Keratinocyte (primary cell): Measurements from ENCODE around the gene PHF2. TPM values are rescaled to one million over a fixed set of nuclear protein-coding genes. Genes with fewer than 3 reads are reported as not detected.

Experiments used
- DNase-seq: peaks from one replicate; pipeline ENCODE4 v3.0.0-alpha.2; 2011; ENCODE audit warnings: low read depth, missing footprints, low spot score
- FAIRE-seq: peaks from 2 replicates; lab custom pipeline; 2011; peaks lifted over from hg19 to GRCh38; lab: Jason Lieb, UNC
- H2AFZ ChIP-seq: 2 replicates; pipeline ENCODE4 v1.6.0; 2012; ENCODE audit warnings: low read length, control low read depth, inconsistent platforms; ENCODE audit not compliant: control insufficient read depth
- H3K27ac ChIP-seq: 2 replicates; pipeline ENCODE4 v1.5.1; 2011; ENCODE audit warnings: low read length; ENCODE audit not compliant: control insufficient read depth, insufficient read depth
- H3K27me3 ChIP-seq: 3 replicates; pipeline ENCODE4 v1.6.0; 2011; ENCODE audit warnings: low read length; ENCODE audit not compliant: control insufficient read depth, insufficient read depth; ENCODE audit errors: extremely low read depth
- H3K36me3 ChIP-seq, 2 experiments: 2 replicates in 1 of 2; 3 replicates in 1 of 2; pipeline ENCODE4 v1.5.1; 2011; ENCODE audit warnings: low read length in 2 of 2, mild to moderate bottlenecking in 1 of 2; ENCODE audit not compliant: control insufficient read depth in 2 of 2, insufficient read depth in 2 of 2; ENCODE audit errors: extremely low read depth in 1 of 2
- H3K4me1 ChIP-seq: 3 replicates; pipeline ENCODE4 v1.5.1; 2011; ENCODE audit warnings: low read length; ENCODE audit not compliant: control insufficient read depth, insufficient read depth; ENCODE audit errors: extremely low read depth
- H3K4me2 ChIP-seq: 3 replicates; pipeline ENCODE4 v1.6.0; 2011; ENCODE audit warnings: low read depth, low read length; ENCODE audit not compliant: control insufficient read depth, insufficient read depth; ENCODE audit errors: extremely low read depth
- H3K4me3 ChIP-seq, 3 experiments: fragments of 200-600 bp in 1 of 3; sonication (generic) in 1 of 3; 2 replicates in 2 of 3; 3 replicates in 1 of 3; pipeline ENCODE4 v1.5.1; 2011 to 2016; ENCODE audit warnings: low read length in 3 of 3, mild to moderate bottlenecking in 3 of 3, control low read depth in 2 of 3, inconsistent platforms in 1 of 3, low read depth in 1 of 3, mixed read lengths in 1 of 3, mixed run types in 1 of 3, moderate library complexity in 1 of 3; ENCODE audit not compliant: control insufficient read depth in 2 of 3, insufficient read depth in 2 of 3; ENCODE audit errors: extremely low read depth in 1 of 3
- H3K79me2 ChIP-seq: 2 replicates; pipeline ENCODE4 v1.6.0; 2012; ENCODE audit warnings: low read length; ENCODE audit not compliant: control insufficient read depth, insufficient read depth
- H3K9ac ChIP-seq: 3 replicates; pipeline ENCODE4 v1.6.0; 2011; ENCODE audit warnings: low read length; ENCODE audit not compliant: control insufficient read depth, insufficient read depth; ENCODE audit errors: extremely low read depth
- H3K9me1 ChIP-seq: 3 replicates; pipeline ENCODE4 v1.6.0; 2011; ENCODE audit warnings: low read length; ENCODE audit not compliant: control insufficient read depth, insufficient read depth; ENCODE audit errors: extremely low read depth
- H3K9me3 ChIP-seq: 2 replicates; pipeline ENCODE4 v1.5.1; 2012; ENCODE audit warnings: low read depth, low read length; ENCODE audit not compliant: control insufficient read depth
- H4K20me1 ChIP-seq: 3 replicates; pipeline ENCODE4 v1.6.0; 2011; ENCODE audit warnings: low read length; ENCODE audit not compliant: control insufficient read depth, insufficient read depth; ENCODE audit errors: extremely low read depth
- EZH2 ChIP-seq: IDR thresholded peaks from one replicate; pipeline ENCODE4 v1.6.1; 2012; ENCODE audit warnings: inconsistent platforms, mild to moderate bottlenecking, low read length, moderate library complexity
- dilution Hi-C: fragments of 300-500 bp; cut with MboI; formaldehyde crosslinking; loops from one replicate; pipeline ENCODE4 v1.7.0; 2020; ENCODE audit warnings: low sequenced_read_pairs; ENCODE audit not compliant: extremely low pct_ligation_motif_present
- polyA plus RNA-seq, 5 experiments: library from polyadenylated mRNA; depleted of rRNA in 3 of 5; stranded (reverse) in 3 of 5; stranded (forward) in 1 of 5; unstranded in 1 of 5; fragments of >200 nt; gene quantifications; 1 replicate in 1 of 5; 2 replicates in 3 of 5; 3 replicates in 1 of 5; pipeline versions ENCODE4 v1.2.1 to v1.2.3, GENCODE V29; 2011 to 2012; ENCODE audit warnings: missing spikeins in 2 of 5, low read depth in 1 of 5, low replicate concordance in 1 of 5
- TF ChIP-seq, protein P1 (sequence below), 3 experiments: IDR thresholded peaks in 1 of 3; conservative IDR thresholded peaks in 1 of 3; optimal IDR thresholded peaks in 1 of 3; 2 replicates in 2 of 3; 3 replicates in 1 of 3; pipeline versions ENCODE3 to v1.5.1; 2011; ENCODE audit warnings: low read length in 3 of 3, mild to moderate bottlenecking in 3 of 3, moderate library complexity in 2 of 3, control low read depth in 1 of 3, inconsistent platforms in 1 of 3; ENCODE audit not compliant: insufficient read depth in 2 of 3; ENCODE audit errors: extremely low read depth in 1 of 3

Gene PHF2
- polyA plus RNA-seq, 1 donor (not counting 4 experiments of a cell fraction or from before 2014, with no cell fraction given): 5.1 TPM

DNA sequence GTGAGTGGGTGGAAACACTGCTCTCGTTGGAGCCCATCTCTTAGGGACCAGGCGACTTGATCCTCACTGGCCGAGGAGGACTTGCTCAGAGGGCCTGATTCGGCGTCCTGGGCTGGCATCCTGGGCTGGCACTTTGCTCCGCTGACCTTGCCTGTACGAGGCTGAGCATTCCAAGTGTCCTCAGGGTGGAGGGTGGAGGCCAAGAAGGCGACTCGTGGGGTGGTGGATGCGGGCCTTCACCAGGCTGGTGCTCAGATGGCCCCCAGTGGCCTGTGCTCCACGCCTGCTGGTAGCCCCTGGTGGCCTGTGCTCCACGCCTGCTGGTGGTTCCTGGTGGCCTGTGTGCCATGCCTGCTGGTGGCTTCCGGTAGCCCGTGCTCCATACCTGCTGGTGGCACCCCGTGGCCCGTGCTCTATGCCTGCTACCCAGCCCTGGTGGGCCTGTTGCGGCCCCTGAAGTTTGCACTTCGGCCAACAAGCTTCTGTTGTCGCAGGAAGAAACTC lies 42.9 kb downstream of the PHF2 start:
- no peak for DNase-seq
- Histone ChIP-seq H3K36me3 (peaks cover 0 to 3% of the 10 kb centered on the region in 2 experiments), H3K4me2 (no peak overlapping the region), H3K27me3 (no peaks in the 10 kb centered on the region), H3K79me2 (peaks cover 53% of the 10 kb centered on the region), H2AFZ (no peak overlapping the region), H3K27ac (no peak overlapping the region), H3K9me1 (no peaks in the 10 kb centered on the region), H3K9ac (no peak overlapping the region), H3K4me1 (no peaks in the 10 kb centered on the region), H3K4me3 (no peak overlapping the region), H4K20me1 (peaks cover 2% of the 10 kb centered on the region), H3K9me3 (no peaks in the 10 kb centered on the region)
- dilution Hi-C loops: no loop called here
- FAIRE-seq: no peak
- TF ChIP-seq EZH2: no peak
- TF ChIP-seq, protein P1, sequence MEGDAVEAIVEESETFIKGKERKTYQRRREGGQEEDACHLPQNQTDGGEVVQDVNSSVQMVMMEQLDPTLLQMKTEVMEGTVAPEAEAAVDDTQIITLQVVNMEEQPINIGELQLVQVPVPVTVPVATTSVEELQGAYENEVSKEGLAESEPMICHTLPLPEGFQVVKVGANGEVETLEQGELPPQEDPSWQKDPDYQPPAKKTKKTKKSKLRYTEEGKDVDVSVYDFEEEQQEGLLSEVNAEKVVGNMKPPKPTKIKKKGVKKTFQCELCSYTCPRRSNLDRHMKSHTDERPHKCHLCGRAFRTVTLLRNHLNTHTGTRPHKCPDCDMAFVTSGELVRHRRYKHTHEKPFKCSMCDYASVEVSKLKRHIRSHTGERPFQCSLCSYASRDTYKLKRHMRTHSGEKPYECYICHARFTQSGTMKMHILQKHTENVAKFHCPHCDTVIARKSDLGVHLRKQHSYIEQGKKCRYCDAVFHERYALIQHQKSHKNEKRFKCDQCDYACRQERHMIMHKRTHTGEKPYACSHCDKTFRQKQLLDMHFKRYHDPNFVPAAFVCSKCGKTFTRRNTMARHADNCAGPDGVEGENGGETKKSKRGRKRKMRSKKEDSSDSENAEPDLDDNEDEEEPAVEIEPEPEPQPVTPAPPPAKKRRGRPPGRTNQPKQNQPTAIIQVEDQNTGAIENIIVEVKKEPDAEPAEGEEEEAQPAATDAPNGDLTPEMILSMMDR (optimal IDR thresholded peaks at IDR 0.05 in 1 of 3, IDR thresholded peaks at IDR 0.05 in 1 of 3, conservative IDR thresholded peaks at IDR 0.05 in 1 of 3; ENCODE audit: extremely low read depth in 1 of 3, insufficient read depth in 2 of 3, low read length in 3 of 3): no peak

DNA sequence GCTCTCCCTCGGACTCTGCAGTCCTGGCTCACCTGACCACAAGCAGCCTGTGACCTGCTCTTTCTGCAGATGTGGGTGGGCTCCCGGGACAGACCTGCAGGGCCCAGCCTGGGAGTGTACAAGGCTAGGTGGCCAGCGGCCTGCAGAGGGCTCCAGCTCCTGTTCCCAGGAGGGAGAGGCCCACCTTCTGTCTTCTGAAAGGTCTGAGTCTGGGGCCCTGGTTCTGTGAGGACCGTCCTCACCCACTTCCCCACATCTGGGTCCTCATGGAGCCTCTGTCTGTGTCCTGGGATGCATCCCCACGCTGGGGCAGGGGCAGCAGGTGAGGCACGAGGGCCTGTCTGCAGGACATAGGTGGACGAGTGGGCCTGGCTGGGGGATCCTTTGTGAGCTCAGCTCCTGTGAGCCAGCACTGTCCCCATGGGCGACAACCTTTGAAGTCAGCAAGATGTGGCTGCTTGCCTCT lies 43.7 kb downstream of the PHF2 start:
- H2AFZ ChIP-seq: no peak overlapping the region

More for the DNA sequence above, 43.7 kb downstream of the PHF2 start:
- Histone ChIP-seq H3K9me3 (no peaks in the 10 kb centered on the region), H3K27ac (no peak overlapping the region), H3K9ac (no peak overlapping the region), H3K79me2 (peaks cover 50% of the 10 kb centered on the region), H3K27me3 (no peaks in the 10 kb centered on the region), H3K36me3 (peaks cover 0 to 3% of the 10 kb centered on the region in 2 experiments), H3K4me3 (no peak overlapping the region), H4K20me1 (peaks cover 2% of the 10 kb centered on the region), H3K9me1 (no peaks in the 10 kb centered on the region), H3K4me1 (no peaks in the 10 kb centered on the region), H3K4me2 (no peak overlapping the region)
- DNase-seq (no peak), FAIRE-seq (no peak)
- dilution Hi-C loops: no loop called here
- TF ChIP-seq, protein P1 (optimal IDR thresholded peaks at IDR 0.05 in 1 of 3, IDR thresholded peaks at IDR 0.05 in 1 of 3, conservative IDR thresholded peaks at IDR 0.05 in 1 of 3; ENCODE audit: extremely low read depth in 1 of 3, insufficient read depth in 2 of 3, low read length in 3 of 3): no peak
- TF ChIP-seq EZH2: no peak
